Hepatocyte (in vitro differentiated cells): ENCODE results near the gene PPP1R3C. TPM values are rescaled to one million over a fixed set of nuclear protein-coding genes. Genes with fewer than 3 reads are reported as not detected.

Experiments
- DNase-seq: peaks from one replicate; pipeline ENCODE4 v3.0.0-alpha.2; 2016; ENCODE audit warnings: low spot score
- H2AFZ ChIP-seq: fragments of 200-600 bp; sonication (generic); 2 replicates; pipeline ENCODE4 v1.6.0; 2016; ENCODE audit warnings: antibody characterized with exemption, mild to moderate bottlenecking
- H3K27ac ChIP-seq: fragments of 200-600 bp; sonication (generic); 2 replicates; pipeline ENCODE4 v1.5.1; 2016; ENCODE audit warnings: mild to moderate bottlenecking
- H3K27me3 ChIP-seq: fragments of 200-600 bp; sonication (generic); 2 replicates; pipeline ENCODE4 v1.6.1; 2016
- H3K36me3 ChIP-seq: fragments of 200-600 bp; sonication (generic); replicated peaks from 2 replicates; pipeline ENCODE4 v1.5.1; 2016; ENCODE audit warnings: low read depth; ENCODE audit not compliant: insufficient read depth
- H3K4me1 ChIP-seq: fragments of 200-600 bp; sonication (generic); 2 replicates; pipeline ENCODE4 v1.5.1; 2016; ENCODE audit warnings: mild to moderate bottlenecking, moderate library complexity; ENCODE audit not compliant: insufficient read depth
- H3K4me2 ChIP-seq: fragments of 200-600 bp; sonication (generic); 2 replicates; pipeline ENCODE4 v1.6.0; 2016
- H3K4me3 ChIP-seq: fragments of 200-600 bp; sonication (generic); 2 replicates; pipeline ENCODE4 v1.5.1; 2016; ENCODE audit warnings: mild to moderate bottlenecking
- H3K79me2 ChIP-seq: fragments of 200-600 bp; sonication (generic); 2 replicates; pipeline ENCODE4 v1.6.0; 2017; ENCODE audit warnings: mild to moderate bottlenecking
- H3K9me2 ChIP-seq: fragments of 200-600 bp; sonication (generic); replicated peaks from 2 replicates; pipeline ENCODE4 v1.6.0; 2017; ENCODE audit warnings: mild to moderate bottlenecking; ENCODE audit not compliant: insufficient read depth
- H3K9me3 ChIP-seq: fragments of 200-600 bp; sonication (generic); 2 replicates; pipeline ENCODE4 v1.5.1; 2016; ENCODE audit warnings: low read depth, mild to moderate bottlenecking
- H4K20me1 ChIP-seq: fragments of 200-600 bp; sonication (generic); 2 replicates; pipeline ENCODE4 v1.6.0; 2016; ENCODE audit warnings: mild to moderate bottlenecking; ENCODE audit not compliant: insufficient read depth, poor library complexity, severe bottlenecking
- CTCF ChIP-seq: fragments of 200-600 bp; sonication (generic); IDR thresholded peaks from 2 replicates; pipeline ENCODE4 v1.5.1; 2016; ENCODE audit warnings: antibody characterized with exemption, mild to moderate bottlenecking; ENCODE audit not compliant: poor library complexity
- EZH2 ChIP-seq: fragments of 200-600 bp; sonication (generic); IDR thresholded peaks from 2 replicates; pipeline ENCODE4 v1.6.1; 2016; ENCODE audit warnings: antibody characterized with exemption, mild to moderate bottlenecking, borderline replicate concordance
- EZH2phosphoT487 ChIP-seq: fragments of 200-600 bp; sonication (generic); IDR thresholded peaks from one replicate; pipeline ENCODE4 v1.6.1; 2018; ENCODE audit warnings: antibody characterized with exemption, mild to moderate bottlenecking, low read depth, moderate library complexity; ENCODE audit not compliant: unreplicated experiment, severe bottlenecking
- WGBS: methylation state at CpG from one replicate; pipeline ENCODE4 v1.1.6; 2016; ENCODE audit warnings: low lambda C conversion rate; ENCODE audit errors: missing lambda C conversion rate; 5-methylcytosine and 5-hydroxymethylcytosine counted together
- polyA plus RNA-seq: library from polyadenylated mRNA; unstranded; fragments of >200 nt; fragmentation: Nextera tagmentation; extraction: Ambion mirVana; gene quantifications from 2 replicates; pipeline ENCODE4 v1.2.1, GENCODE V29; 2016
- total RNA-seq: library from RNA; depleted of rRNA; stranded (reverse); fragments of >200 nt; gene quantifications from 2 replicates; pipeline ENCODE4 v1.2.3, GENCODE V29; 2014

PPP1R3C gene
- total and polyA plus RNA-seq, 2 experiments from 2014 or later = 20.2 to 45.0 TPM

- no peak for TF ChIP-seq EZH2
- DNase-seq = no peak
- 95% methylated on average over 4 of the region's 4 CpGs for WGBS
Measured at GRCh38 chr10:91601212-91601611, 31.7 kb downstream of the PPP1R3C start.

GRCh38 chr10:91598211-91598977 lies 34.5 kb downstream of the PPP1R3C start:
- H3K4me2 ChIP-seq = peak overlapping the region; percentile 14

More at GRCh38 chr10:91601212-91601611, 31.7 kb downstream of the PPP1R3C start:
- Histone ChIP-seq H3K27me3 (no peaks in the 10 kb centered on the region), H3K79me2 (no peaks in the 10 kb centered on the region), H3K4me3 (no peak overlapping the region), H3K4me2 (no peak overlapping the region), H3K36me3 (no peaks in the 10 kb centered on the region), H3K27ac (no peak overlapping the region), H3K9me2 (no peaks in the 10 kb centered on the region), H3K4me1 (peaks cover 40% of the 10 kb centered on the region), H4K20me1 (no peaks in the 10 kb centered on the region), H3K9me3 (no peaks in the 10 kb centered on the region), H2AFZ (no peak overlapping the region)

GRCh38 chr10:91597197-91597881 lies 35.5 kb downstream of the PPP1R3C start:
- Histone ChIP-seq H3K9me3 (no peaks in the 10 kb centered on the region), H3K36me3 (no peaks in the 10 kb centered on the region), H3K4me1 (peaks cover 43% of the 10 kb centered on the region), H3K9me2 (no peaks in the 10 kb centered on the region), H3K4me3 (no peak overlapping the region), H4K20me1 (no peaks in the 10 kb centered on the region), H2AFZ (no peak overlapping the region), H3K27me3 (no peaks in the 10 kb centered on the region), H3K4me2 (peak overlapping the region; percentile 62), H3K27ac (peak overlapping the region; percentile 85), H3K79me2 (no peaks in the 10 kb centered on the region)
- peak; percentile 61 for DNase-seq
- TF ChIP-seq CTCF (no peak), EZH2phosphoT487 (no peak), EZH2 (no peak)
- 44% methylated on average over 7 of the region's 7 CpGs for WGBS

More at GRCh38 chr10:91598211-91598977, 34.5 kb downstream of the PPP1R3C start:
- 64% methylated on average over 6 of the region's 6 CpGs for WGBS
- Histone ChIP-seq H3K36me3 (no peaks in the 10 kb centered on the region), H3K9me3 (no peaks in the 10 kb centered on the region), H3K4me1 (peaks cover 33% of the 10 kb centered on the region), H4K20me1 (no peaks in the 10 kb centered on the region), H3K9me2 (no peaks in the 10 kb centered on the region), H3K79me2 (no peaks in the 10 kb centered on the region), H3K27ac (peak overlapping the region; percentile 85), H3K27me3 (no peaks in the 10 kb centered on the region), H3K4me3 (no peak overlapping the region), H2AFZ (no peak overlapping the region)
- TF ChIP-seq CTCF = no peak
- TF ChIP-seq EZH2phosphoT487 = no peak
- TF ChIP-seq EZH2 = no peak
- DNase-seq = peak; percentile 36

- Histone ChIP-seq H3K4me2 (peak overlapping the region; percentile 62), H3K4me1 (peaks cover 48% of the 10 kb centered on the region), H3K27ac (peak overlapping the region; percentile 85), H3K36me3 (no peaks in the 10 kb centered on the region), H2AFZ (no peak overlapping the region), H4K20me1 (no peaks in the 10 kb centered on the region), H3K9me3 (no peaks in the 10 kb centered on the region), H3K9me2 (no peaks in the 10 kb centered on the region), H3K4me3 (no peak overlapping the region), H3K79me2 (no peaks in the 10 kb centered on the region), H3K27me3 (no peaks in the 10 kb centered on the region)
- no peak for DNase-seq
- WGBS = 45% methylated on average over 1 of the region's 1 CpG
- no peak for TF ChIP-seq CTCF
- no peak for TF ChIP-seq EZH2phosphoT487
- TF ChIP-seq EZH2 = no peak
Measured at GRCh38 chr10:91596825-91597196, 36.1 kb downstream of the PPP1R3C start.
